GM19023 (cell line): ENCODE measurements around the gene P2RX3.

Experiments used
- ATAC-seq: cut with Tn5 transposase; IDR thresholded peaks from one replicate; pipeline ENCODE4 v1.9.1; 2021; ENCODE audit warnings: mild to moderate bottlenecking, moderate library complexity; ENCODE audit not compliant: unreplicated experiment

The P2RX3 gene

GRCh38 chr11:57414612-57415212 lies 76.6 kb downstream of the P2RX3 start:
- no peak for ATAC-seq

DNA sequence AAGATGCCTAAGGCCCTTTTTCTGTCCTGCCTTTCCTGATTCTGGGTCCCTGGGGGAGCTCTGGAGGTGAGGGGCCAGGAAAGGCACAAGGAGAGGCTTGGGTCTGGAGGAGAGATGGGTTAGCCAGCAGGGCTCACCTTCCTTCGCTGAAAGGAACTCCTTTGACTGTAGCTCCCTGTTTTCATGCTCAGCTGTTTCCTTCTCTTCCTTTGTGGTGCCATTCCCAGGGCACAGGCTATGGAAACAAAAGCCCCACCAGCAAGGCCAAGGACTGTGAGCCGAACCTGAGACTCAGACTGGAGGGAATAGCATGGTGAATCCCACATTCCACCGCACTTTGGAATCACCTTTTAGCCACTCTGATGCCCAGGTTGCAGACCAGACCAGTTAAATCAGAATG lies 78.3 kb downstream of the P2RX3 start:
- ATAC-seq = no peak

GRCh38 chr11:57417056-57417455 lies 78.9 kb downstream of the P2RX3 start:
- ATAC-seq = no peak

GRCh38 chr11:57418131-57418530 lies 80.0 kb downstream of the P2RX3 start:
- no peak for ATAC-seq

DNA sequence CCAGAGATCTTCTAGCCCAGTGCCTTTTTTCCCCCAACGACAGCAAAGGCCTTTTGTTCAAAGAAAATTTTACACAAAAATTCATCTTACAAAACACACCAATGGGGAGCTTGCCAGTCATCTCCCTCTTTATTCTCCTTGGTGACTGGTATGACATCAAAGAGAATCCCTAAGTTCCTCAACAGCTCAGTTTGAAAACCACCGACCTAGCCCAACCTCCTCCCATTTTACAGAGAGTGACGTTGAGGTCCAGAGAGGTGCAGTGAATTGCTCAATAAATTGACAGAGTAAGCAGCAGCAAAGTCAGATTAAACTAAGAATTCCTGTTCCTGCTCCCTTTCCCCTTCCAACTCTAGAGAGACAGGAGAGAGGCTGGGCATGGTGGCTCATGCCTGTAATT lies 81.0 kb downstream of the P2RX3 start:
- ATAC-seq = no peak

- ATAC-seq = no peak
Measured at GRCh38 chr11:57421066-57421465, 82.9 kb downstream of the P2RX3 start.

- no peak for ATAC-seq
Measured at GRCh38 chr11:57421805-57422204, 83.7 kb downstream of the P2RX3 start.
